A549 (cell line): ENCODE measurements around the gene HGFAC. TPM values are rescaled to one million over a fixed set of nuclear protein-coding genes. Genes with fewer than 3 reads are reported as not detected.

Source experiments
- ATAC-seq, 2 experiments: fragments of 200-7000 bp in 1 of 2; fragments of >200 bp in 1 of 2; cut with Nextera tagmentation in 1 of 2; cut with Tn5 transposase in 1 of 2; 3 replicates each; pipeline versions ENCODE4 v1.8.0 to v1.9.1; 2018 to 2020; ENCODE audit warnings: mild to moderate bottlenecking in 1 of 2, moderate library complexity in 1 of 2
- CTCF ChIA-PET: fragments of 300-600 bp; sonication (Branson Sonifier 250); formaldehyde crosslinking; extraction: SDS; loops from one replicate; lab custom pipeline; 2021; ENCODE audit warnings: antibody characterized with exemption, inconsistent platforms; lab: Yijun Ruan, JAX
- POLR2A ChIA-PET: fragments of 350-600 bp; formaldehyde crosslinking; extraction: SDS; loops from one replicate; lab custom pipeline; 2021; ENCODE audit warnings: antibody characterized with exemption, inconsistent platforms; lab: Yijun Ruan, JAX
- DNase-seq, 2 experiments: peaks; one replicate each; pipeline versions ENCODE4 v3.0.0 to v3.0.0-alpha.2; 2011 to 2016; ENCODE audit warnings: low read depth in 1 of 2, low spot score in 1 of 2
- FAIRE-seq: peaks from 2 replicates; lab custom pipeline; 2011; peaks lifted over from hg19 to GRCh38; lab: Jason Lieb, UNC
- H3K27ac ChIP-seq, 2 experiments: fragments of >200 bp; sonication (Bioruptor Twin); formaldehyde crosslinking; 3 replicates each; pipeline ENCODE4 v1.5.1; 2016 to 2017
- H3K4me1 ChIP-seq: fragments of >200 bp; sonication (Bioruptor Twin); formaldehyde crosslinking; 3 replicates; pipeline ENCODE4 v1.6.1; 2016
- H3K4me2 ChIP-seq: fragments of >200 bp; sonication (Bioruptor Twin); formaldehyde crosslinking; 3 replicates; pipeline ENCODE4 v1.6.1; 2016
- H3K4me3 ChIP-seq: fragments of >200 bp; sonication (Bioruptor Twin); formaldehyde crosslinking; 3 replicates; pipeline ENCODE4 v1.5.1; 2016
- H3K9me3 ChIP-seq: fragments of >200 bp; sonication (Bioruptor Twin); formaldehyde crosslinking; 3 replicates; pipeline ENCODE4 v1.6.1; 2016
- CBX2 ChIP-seq: fragments of 200-600 bp; sonication (generic); IDR thresholded peaks from 2 replicates; pipeline ENCODE4 v1.6.1; 2016; ENCODE audit warnings: low read depth, mild to moderate bottlenecking, borderline replicate concordance
- CEBPB ChIP-seq, 2 experiments: fragments of >200 bp in 1 of 2; sonication (Bioruptor Twin) in 1 of 2; formaldehyde crosslinking in 1 of 2; IDR thresholded peaks; 2 replicates each; pipeline ENCODE4 v1.6.1; 2012 to 2016
- CHD2 ChIP-seq: fragments of 150-350 bp; IDR thresholded peaks from 2 replicates; pipeline ENCODE4 v1.6.1; 2014; ENCODE audit warnings: low read length; ENCODE audit not compliant: partially characterized antibody
- CHD4 ChIP-seq: fragments of 200-600 bp; sonication (generic); IDR thresholded peaks from 2 replicates; pipeline ENCODE4 v1.6.1; 2016; ENCODE audit warnings: antibody characterized with exemption, mild to moderate bottlenecking, borderline replicate concordance
- EHF ChIP-seq: fragments of 250-450 bp; sonication (Bioruptor Pico); IDR thresholded peaks from 2 replicates; pipeline ENCODE4 v1.5.0; 2020; ENCODE audit warnings: mild to moderate bottlenecking
- FOSB ChIP-seq: fragments of 250-450 bp; sonication (Bioruptor Pico); IDR thresholded peaks from 2 replicates; pipeline ENCODE4 v1.5.0; 2020; ENCODE audit warnings: mild to moderate bottlenecking, moderate library complexity
- FOSL2 ChIP-seq, 2 experiments: fragments of 450-650 bp in 1 of 2; fragments of >200 bp in 1 of 2; sonication (Bioruptor Twin) in 1 of 2; formaldehyde crosslinking; IDR thresholded peaks; 2 replicates each; pipeline versions ENCODE4 v1.5.0 to v1.6.1; 2016 to 2020; ENCODE audit warnings: mild to moderate bottlenecking in 1 of 2, moderate library complexity in 1 of 2
- FOXS1 ChIP-seq: fragments of 250-450 bp; sonication (Bioruptor Pico); IDR thresholded peaks from 2 replicates; pipeline ENCODE4 v1.5.0; 2020; ENCODE audit warnings: mild to moderate bottlenecking, moderate library complexity
- GATA3 ChIP-seq: IDR thresholded peaks from 2 replicates; pipeline ENCODE4 v1.6.1; 2012; ENCODE audit warnings: borderline replicate concordance
- HOXB5 ChIP-seq: fragments of 250-450 bp; sonication (Bioruptor Pico); IDR thresholded peaks from 2 replicates; pipeline ENCODE4 v1.5.0; 2020; ENCODE audit warnings: mild to moderate bottlenecking, moderate library complexity
- MAFK ChIP-seq: fragments of 450-650 bp; IDR thresholded peaks from 2 replicates; pipeline ENCODE4 v1.6.1; 2014; ENCODE audit not compliant: partially characterized antibody
- MAZ ChIP-seq: fragments of 150-350 bp; IDR thresholded peaks from 2 replicates; pipeline ENCODE4 v1.6.1; 2014; ENCODE audit warnings: antibody characterized with exemption, low read depth, low read length, borderline replicate concordance
- NFE2L2 ChIP-seq: fragments of 150-350 bp; conservative IDR thresholded peaks from 2 replicates; pipeline ENCODE4 v1.6.1; 2014; ENCODE audit warnings: low read length
- NPAS2 ChIP-seq: fragments of 250-450 bp; sonication (Bioruptor Pico); IDR thresholded peaks from 2 replicates; pipeline ENCODE4 v1.8.0; 2022; ENCODE audit warnings: mild to moderate bottlenecking, moderate library complexity, borderline replicate concordance
- NR3C1 ChIP-seq: fragments of >200 bp; sonication (Bioruptor Twin); formaldehyde crosslinking; IDR thresholded peaks from 3 replicates; pipeline ENCODE4 v1.6.1; 2017
- PHF8 ChIP-seq: fragments of 200-600 bp; sonication (generic); IDR thresholded peaks from 2 replicates; pipeline ENCODE4 v1.6.1; 2016; ENCODE audit warnings: low read depth, mild to moderate bottlenecking, antibody characterized with exemption, moderate library complexity, borderline replicate concordance
- RAD21 ChIP-seq, 2 experiments: fragments of >200 bp in 1 of 2; sonication (Bioruptor Twin) in 1 of 2; formaldehyde crosslinking in 1 of 2; IDR thresholded peaks in 1 of 2; conservative IDR thresholded peaks in 1 of 2; 2 replicates in 1 of 2; 3 replicates in 1 of 2; pipeline ENCODE4 v1.6.1; 2012 to 2018; ENCODE audit warnings: inconsistent platforms in 1 of 2
- RARB ChIP-seq: fragments of 250-450 bp; sonication (Bioruptor Pico); IDR thresholded peaks from 2 replicates; pipeline ENCODE4 v1.8.0; 2021; ENCODE audit warnings: mild to moderate bottlenecking, moderate library complexity
- RCOR1 ChIP-seq: fragments of 150-350 bp; IDR thresholded peaks from 2 replicates; pipeline ENCODE4 v1.6.1; 2014; ENCODE audit warnings: antibody characterized with exemption, low read length, low read depth
- SREBF2 ChIP-seq: fragments of 450-650 bp; IDR thresholded peaks from 2 replicates; pipeline ENCODE4 v1.6.1; 2014; ENCODE audit warnings: mild to moderate bottlenecking, moderate library complexity
- TP53 ChIP-seq: fragments of 250-450 bp; sonication (Bioruptor Pico); IDR thresholded peaks from 2 replicates; pipeline ENCODE4 v1.5.0; 2021; ENCODE audit warnings: mild to moderate bottlenecking, moderate library complexity
- ZC3H11A ChIP-seq: fragments of 450-650 bp; IDR thresholded peaks from 2 replicates; pipeline ENCODE4 v1.6.1; 2014; ENCODE audit warnings: antibody characterized with exemption, mild to moderate bottlenecking
- ZSCAN20 ChIP-seq: fragments of 250-450 bp; sonication (Bioruptor Pico); IDR thresholded peaks from 2 replicates; pipeline ENCODE4 v1.8.0; 2022; ENCODE audit warnings: mild to moderate bottlenecking, moderate library complexity
- WGBS: methylation state at CpG from one replicate; pipeline ENCODE4 v1.1.6; 2017; ENCODE audit errors: missing lambda C conversion rate; 5-methylcytosine and 5-hydroxymethylcytosine counted together
- polyA plus RNA-seq, 4 experiments: library from polyadenylated mRNA; depleted of rRNA in 3 of 4; stranded (reverse); fragments of >200 nt; fragmentation: RNase III in 1 of 4; extraction: RNeasy Plus Mini Kit Qiagen cat#74134 plus additional on column Dnase treatment in 1 of 4; gene quantifications; 2 replicates in 3 of 4; 3 replicates in 1 of 4; pipeline ENCODE4 v1.2.3, GENCODE V29; 2011 to 2017
- TF ChIP-seq, protein P1 (sequence below): fragments of >200 bp; sonication (Bioruptor Twin); formaldehyde crosslinking; IDR thresholded peaks from 3 replicates; pipeline ENCODE4 v1.5.1; 2016
- TF ChIP-seq, protein P2 (sequence below): fragments of 250-450 bp; sonication (Bioruptor Pico); IDR thresholded peaks from 2 replicates; pipeline ENCODE4 v1.5.0; 2021; ENCODE audit warnings: mild to moderate bottlenecking, moderate library complexity, borderline replicate concordance
- TF ChIP-seq, protein P3 (sequence below): IDR thresholded peaks from 2 replicates; pipeline ENCODE4 v1.6.1; 2012
- TF ChIP-seq, protein P4 (sequence below): fragments of 150-350 bp; IDR thresholded peaks from 2 replicates; pipeline ENCODE4 v1.6.1; 2014; ENCODE audit warnings: low read depth, mild to moderate bottlenecking, low read length
- TF ChIP-seq, protein P5 (sequence below): fragments of 450-650 bp; IDR thresholded peaks from 2 replicates; pipeline ENCODE4 v1.6.1; 2014; ENCODE audit warnings: antibody characterized with exemption
- TF ChIP-seq, protein P6 (sequence below): IDR thresholded peaks from 2 replicates; pipeline ENCODE4 v1.6.1; 2012; ENCODE audit warnings: low read depth, borderline replicate concordance

HGFAC gene
- polyA plus RNA-seq, 2 of the 4 experiments (the other 2 are of a cell fraction) = 0.25 TPM; not detected in 1

DNA sequence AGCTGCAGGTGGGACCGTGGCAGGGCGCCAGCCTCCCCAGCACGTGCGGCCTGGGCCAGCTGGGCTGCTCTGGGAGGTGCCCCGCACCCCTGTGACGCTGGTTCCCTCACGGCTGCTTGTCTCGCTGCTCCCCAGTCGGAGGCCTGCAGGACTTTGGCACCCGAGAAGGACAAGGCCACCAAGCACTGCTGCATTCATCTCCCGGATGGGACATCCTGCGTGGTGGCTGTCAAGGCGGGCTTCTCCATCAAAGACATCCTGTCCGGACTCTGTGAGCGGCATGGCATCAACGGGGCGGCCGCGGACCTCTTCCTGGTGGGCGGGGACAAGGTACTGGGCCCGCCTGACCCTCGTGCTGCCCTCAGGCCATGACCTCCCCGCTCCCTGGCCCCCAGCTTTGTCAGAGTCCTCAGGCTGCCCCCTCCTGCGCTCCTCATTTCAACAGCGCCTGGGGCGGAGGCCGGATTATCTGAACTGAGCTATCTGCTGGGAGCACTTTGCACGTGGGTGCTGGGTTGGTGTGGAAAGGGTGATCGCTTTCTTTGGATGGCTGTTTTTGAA, 19.4 kb upstream of the HGFAC start:
- no peak overlapping the region for H3K27ac ChIP-seq
- FAIRE-seq (no peak), ATAC-seq (no peak), DNase-seq (no peak)
- ChIA-PET CTCF (interaction anchor here (1.2 kb wide), 1 partner anchor 76 kb away, joined by 3 read pairs; no protein-coding TSS in a partner anchor), POLR2A (no interaction called here)
- H3K9me3 ChIP-seq = no peaks in the 10 kb centered on the region
- no peaks in the 10 kb centered on the region for H3K4me1 ChIP-seq
- 96% methylated on average over 4 of the region's 29 CpGs for WGBS
- H3K4me2 ChIP-seq = no peak overlapping the region
- no peak overlapping the region for H3K4me3 ChIP-seq
- TF ChIP-seq MAFK (no peak), ZSCAN20 (CRISPR knock-in tag) (no peak), EHF (CRISPR knock-in tag) (no peak), RAD21 (conservative IDR thresholded peaks at IDR 0.05 in 1 of 2, IDR thresholded peaks at IDR 0.05 in 1 of 2) (no peak), FOSL2 (IDR thresholded peaks at IDR 0.05) (no peak), FOSL2 (CRISPR knock-in tag; IDR thresholded peaks at IDR 0.05) (no peak), SREBF2 (no peak), GATA3 (no peak), NFE2L2 (no peak), CHD4 (no peak), ZC3H11A (no peak), PHF8 (no peak), RCOR1 (no peak), TP53 (no peak), CEBPB (IDR thresholded peaks at IDR 0.05) (no peak), RARB (no peak)
- TF ChIP-seq, protein P1, sequence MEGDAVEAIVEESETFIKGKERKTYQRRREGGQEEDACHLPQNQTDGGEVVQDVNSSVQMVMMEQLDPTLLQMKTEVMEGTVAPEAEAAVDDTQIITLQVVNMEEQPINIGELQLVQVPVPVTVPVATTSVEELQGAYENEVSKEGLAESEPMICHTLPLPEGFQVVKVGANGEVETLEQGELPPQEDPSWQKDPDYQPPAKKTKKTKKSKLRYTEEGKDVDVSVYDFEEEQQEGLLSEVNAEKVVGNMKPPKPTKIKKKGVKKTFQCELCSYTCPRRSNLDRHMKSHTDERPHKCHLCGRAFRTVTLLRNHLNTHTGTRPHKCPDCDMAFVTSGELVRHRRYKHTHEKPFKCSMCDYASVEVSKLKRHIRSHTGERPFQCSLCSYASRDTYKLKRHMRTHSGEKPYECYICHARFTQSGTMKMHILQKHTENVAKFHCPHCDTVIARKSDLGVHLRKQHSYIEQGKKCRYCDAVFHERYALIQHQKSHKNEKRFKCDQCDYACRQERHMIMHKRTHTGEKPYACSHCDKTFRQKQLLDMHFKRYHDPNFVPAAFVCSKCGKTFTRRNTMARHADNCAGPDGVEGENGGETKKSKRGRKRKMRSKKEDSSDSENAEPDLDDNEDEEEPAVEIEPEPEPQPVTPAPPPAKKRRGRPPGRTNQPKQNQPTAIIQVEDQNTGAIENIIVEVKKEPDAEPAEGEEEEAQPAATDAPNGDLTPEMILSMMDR = no peak
- TF ChIP-seq, protein P2, sequence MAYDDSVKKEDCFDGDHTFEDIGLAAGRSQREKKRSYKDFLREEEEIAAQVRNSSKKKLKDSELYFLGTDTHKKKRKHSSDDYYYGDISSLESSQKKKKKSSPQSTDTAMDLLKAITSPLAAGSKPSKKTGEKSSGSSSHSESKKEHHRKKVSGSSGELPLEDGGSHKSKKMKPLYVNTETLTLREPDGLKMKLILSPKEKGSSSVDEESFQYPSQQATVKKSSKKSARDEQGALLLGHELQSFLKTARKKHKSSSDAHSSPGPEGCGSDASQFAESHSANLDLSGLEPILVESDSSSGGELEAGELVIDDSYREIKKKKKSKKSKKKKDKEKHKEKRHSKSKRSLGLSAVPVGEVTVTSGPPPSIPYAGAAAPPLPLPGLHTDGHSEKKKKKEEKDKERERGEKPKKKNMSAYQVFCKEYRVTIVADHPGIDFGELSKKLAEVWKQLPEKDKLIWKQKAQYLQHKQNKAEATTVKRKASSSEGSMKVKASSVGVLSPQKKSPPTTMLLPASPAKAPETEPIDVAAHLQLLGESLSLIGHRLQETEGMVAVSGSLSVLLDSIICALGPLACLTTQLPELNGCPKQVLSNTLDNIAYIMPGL = no peak
- TF ChIP-seq, protein P3, sequence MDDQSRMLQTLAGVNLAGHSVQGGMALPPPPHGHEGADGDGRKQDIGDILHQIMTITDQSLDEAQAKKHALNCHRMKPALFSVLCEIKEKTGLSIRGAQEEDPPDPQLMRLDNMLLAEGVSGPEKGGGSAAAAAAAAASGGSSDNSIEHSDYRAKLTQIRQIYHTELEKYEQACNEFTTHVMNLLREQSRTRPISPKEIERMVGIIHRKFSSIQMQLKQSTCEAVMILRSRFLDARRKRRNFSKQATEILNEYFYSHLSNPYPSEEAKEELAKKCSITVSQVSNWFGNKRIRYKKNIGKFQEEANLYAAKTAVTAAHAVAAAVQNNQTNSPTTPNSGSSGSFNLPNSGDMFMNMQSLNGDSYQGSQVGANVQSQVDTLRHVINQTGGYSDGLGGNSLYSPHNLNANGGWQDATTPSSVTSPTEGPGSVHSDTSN = no peak

DNA sequence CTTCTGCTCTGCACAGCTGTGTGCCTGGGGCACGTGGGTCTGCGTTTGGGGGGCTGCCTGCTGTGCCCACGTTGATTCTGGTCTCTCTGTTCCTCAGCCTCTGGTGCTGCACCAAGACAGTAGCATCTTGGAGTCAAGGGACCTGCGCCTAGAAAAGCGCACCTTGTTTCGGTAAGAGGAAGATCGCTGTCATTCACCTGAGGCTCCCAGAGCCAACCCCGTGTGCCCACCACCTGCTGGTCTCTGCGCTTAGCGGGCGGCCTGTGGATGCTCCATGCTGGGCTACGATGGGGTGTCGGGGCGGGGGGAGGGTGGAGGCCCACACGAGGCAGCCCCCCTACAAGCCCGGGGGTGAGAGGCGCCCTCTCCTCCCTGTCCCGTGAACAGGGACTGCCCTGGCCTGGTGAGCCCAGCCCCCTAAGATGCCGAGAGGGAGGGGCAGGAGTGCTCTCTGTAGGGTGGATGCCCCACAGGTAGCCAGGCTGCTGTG, 18.9 kb upstream of the HGFAC start:
- H3K4me2 ChIP-seq = no peak overlapping the region
- ATAC-seq = no peak
- no peak overlapping the region for H3K27ac ChIP-seq
- no peak overlapping the region for H3K4me3 ChIP-seq
- no peaks in the 10 kb centered on the region for H3K9me3 ChIP-seq
- no peak for FAIRE-seq
- WGBS = 83% methylated on average over 6 of the region's 19 CpGs
- DNase-seq = no peak
- TF ChIP-seq HOXB5 (CRISPR knock-in tag) = no peak
- TF ChIP-seq, protein P3 = no peak
- TF ChIP-seq, protein P4, sequence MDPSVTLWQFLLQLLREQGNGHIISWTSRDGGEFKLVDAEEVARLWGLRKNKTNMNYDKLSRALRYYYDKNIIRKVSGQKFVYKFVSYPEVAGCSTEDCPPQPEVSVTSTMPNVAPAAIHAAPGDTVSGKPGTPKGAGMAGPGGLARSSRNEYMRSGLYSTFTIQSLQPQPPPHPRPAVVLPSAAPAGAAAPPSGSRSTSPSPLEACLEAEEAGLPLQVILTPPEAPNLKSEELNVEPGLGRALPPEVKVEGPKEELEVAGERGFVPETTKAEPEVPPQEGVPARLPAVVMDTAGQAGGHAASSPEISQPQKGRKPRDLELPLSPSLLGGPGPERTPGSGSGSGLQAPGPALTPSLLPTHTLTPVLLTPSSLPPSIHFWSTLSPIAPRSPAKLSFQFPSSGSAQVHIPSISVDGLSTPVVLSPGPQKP = no peak
- TF ChIP-seq, protein P5, sequence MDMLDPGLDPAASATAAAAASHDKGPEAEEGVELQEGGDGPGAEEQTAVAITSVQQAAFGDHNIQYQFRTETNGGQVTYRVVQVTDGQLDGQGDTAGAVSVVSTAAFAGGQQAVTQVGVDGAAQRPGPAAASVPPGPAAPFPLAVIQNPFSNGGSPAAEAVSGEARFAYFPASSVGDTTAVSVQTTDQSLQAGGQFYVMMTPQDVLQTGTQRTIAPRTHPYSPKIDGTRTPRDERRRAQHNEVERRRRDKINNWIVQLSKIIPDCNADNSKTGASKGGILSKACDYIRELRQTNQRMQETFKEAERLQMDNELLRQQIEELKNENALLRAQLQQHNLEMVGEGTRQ = no peak
- TF ChIP-seq FOSB (CRISPR knock-in tag) = no peak
- TF ChIP-seq MAFK = no peak
- TF ChIP-seq FOXS1 (CRISPR knock-in tag) = no peak
- no peak for TF ChIP-seq NPAS2
- TF ChIP-seq CHD4 = no peak
- TF ChIP-seq NR3C1 = no peak
- no peak for TF ChIP-seq CBX2
- TF ChIP-seq MAZ = no peak
- TF ChIP-seq, protein P6, sequence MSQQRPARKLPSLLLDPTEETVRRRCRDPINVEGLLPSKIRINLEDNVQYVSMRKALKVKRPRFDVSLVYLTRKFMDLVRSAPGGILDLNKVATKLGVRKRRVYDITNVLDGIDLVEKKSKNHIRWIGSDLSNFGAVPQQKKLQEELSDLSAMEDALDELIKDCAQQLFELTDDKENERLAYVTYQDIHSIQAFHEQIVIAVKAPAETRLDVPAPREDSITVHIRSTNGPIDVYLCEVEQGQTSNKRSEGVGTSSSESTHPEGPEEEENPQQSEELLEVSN = no peak
- no peak for TF ChIP-seq CHD2
- TF ChIP-seq CEBPB (IDR thresholded peaks at IDR 0.05) = no peak
- ChIA-PET POLR2A (no interaction called here), CTCF (no interaction called here)
- H3K4me1 ChIP-seq = no peaks in the 10 kb centered on the region
